Neural crest cell (in vitro differentiated cells): ENCODE data around the gene CEACAM18. TPM values are rescaled to one million over a fixed set of nuclear protein-coding genes. Genes with fewer than 3 reads are reported as not detected.

Source experiments
- DNase-seq: peaks from one replicate; pipeline ENCODE4 v3.0.0; 2021; ENCODE audit warnings: low read depth, mixed read lengths, low spot score
- H3K27ac Mint-ChIP-seq: one replicate; pipeline ENCODE4 v1.8.0; 2021; ENCODE audit warnings: mild to moderate bottlenecking, mixed read lengths; ENCODE audit not compliant: unreplicated experiment
- H3K27me3 Mint-ChIP-seq: 2 replicates; pipeline ENCODE4 v1.8.0; 2021; ENCODE audit warnings: low read depth, mild to moderate bottlenecking, mixed read lengths
- H3K36me3 Mint-ChIP-seq: 2 replicates; pipeline ENCODE4 v1.8.0; 2021; ENCODE audit warnings: low read depth, mild to moderate bottlenecking, mixed read lengths
- H3K4me1 Mint-ChIP-seq: 2 replicates; pipeline ENCODE4 v1.8.0; 2021; ENCODE audit warnings: mixed read lengths
- H3K4me3 Mint-ChIP-seq: one replicate; pipeline ENCODE4 v1.8.0; 2021; ENCODE audit warnings: mild to moderate bottlenecking, mixed read lengths
- H3K9me3 Mint-ChIP-seq: 2 replicates; pipeline ENCODE4 v1.8.0; 2021; ENCODE audit warnings: mixed read lengths
- CTCF ChIP-seq: fragments of 200-600 bp; sonication (generic); conservative IDR thresholded peaks from 2 replicates; pipeline ENCODE4 v1.5.0; 2021; ENCODE audit warnings: antibody characterized with exemption, mild to moderate bottlenecking
- total RNA-seq: library from RNA; stranded (reverse); gene quantifications from 2 replicates; pipeline ENCODE4 v1.2.1, GENCODE V29; 2021

Gene CEACAM18
- total RNA-seq, 1 donor from 2014 or later = not detected

- peaks cover 3% of the 10 kb centered on the region for H3K9me3 Mint-ChIP-seq
These were observed 36.6 kb downstream of the CEACAM18 start for GRCh38 chr19:51514866-51515481.

GRCh38 chr19:51520728-51521127, 42.4 kb downstream of the CEACAM18 start:
- no peaks in the 10 kb centered on the region for H3K4me1 Mint-ChIP-seq
- peaks cover 56% of the 10 kb centered on the region for H3K27me3 Mint-ChIP-seq
- DNase-seq = no peak
- no peak overlapping the region for H3K27ac Mint-ChIP-seq
- peaks cover 3% of the 10 kb centered on the region for H3K9me3 Mint-ChIP-seq
- no peak for TF ChIP-seq CTCF
- H3K36me3 Mint-ChIP-seq = no peaks in the 10 kb centered on the region
- H3K4me3 Mint-ChIP-seq = no peak overlapping the region

More at GRCh38 chr19:51514866-51515481, 36.6 kb downstream of the CEACAM18 start:
- DNase-seq = peak; percentile 6
- H3K4me3 Mint-ChIP-seq = no peak overlapping the region
- peaks cover 65% of the 10 kb centered on the region for H3K27me3 Mint-ChIP-seq
- H3K36me3 Mint-ChIP-seq = no peaks in the 10 kb centered on the region
- H3K4me1 Mint-ChIP-seq = no peaks in the 10 kb centered on the region
- TF ChIP-seq CTCF = peak; percentile 80
- no peak overlapping the region for H3K27ac Mint-ChIP-seq

GRCh38 chr19:51521357-51521756, 43.0 kb downstream of the CEACAM18 start:
- Mint-ChIP-seq H3K9me3 (peaks cover 3% of the 10 kb centered on the region), H3K27me3 (peaks cover 57% of the 10 kb centered on the region), H3K4me1 (no peaks in the 10 kb centered on the region), H3K36me3 (no peaks in the 10 kb centered on the region), H3K4me3 (no peak overlapping the region), H3K27ac (no peak overlapping the region)
- DNase-seq = no peak
- no peak for TF ChIP-seq CTCF

GRCh38 chr19:51521781-51522180, 43.4 kb downstream of the CEACAM18 start:
- no peak for TF ChIP-seq CTCF
- H3K36me3 Mint-ChIP-seq = no peaks in the 10 kb centered on the region
- peaks cover 3% of the 10 kb centered on the region for H3K9me3 Mint-ChIP-seq
- H3K4me3 Mint-ChIP-seq = no peak overlapping the region
- peaks cover 59% of the 10 kb centered on the region for H3K27me3 Mint-ChIP-seq
- no peaks in the 10 kb centered on the region for H3K4me1 Mint-ChIP-seq
- DNase-seq = no peak
- H3K27ac Mint-ChIP-seq = no peak overlapping the region

- Mint-ChIP-seq H3K27me3 (peaks cover 76% of the 10 kb centered on the region), H3K9me3 (no peaks in the 10 kb centered on the region), H3K27ac (no peak overlapping the region), H3K4me1 (no peaks in the 10 kb centered on the region), H3K4me3 (no peak overlapping the region), H3K36me3 (no peaks in the 10 kb centered on the region)
- no peak for TF ChIP-seq CTCF
- DNase-seq = no peak
These were observed 46.4 kb downstream of the CEACAM18 start for GRCh38 chr19:51524666-51525264.
